MM.1S (cell line): ENCODE measurements around the gene SLC28A3.

Experiments used
- DNase-seq: peaks from one replicate; pipeline ENCODE4 v3.0.0-alpha.2; 2015
- H2AFZ ChIP-seq: fragments of 300-600 bp; sonication (generic); 2 replicates; pipeline ENCODE4 v1.6.0; 2016; ENCODE audit warnings: antibody characterized with exemption, low read length
- H3F3A ChIP-seq: fragments of 300-600 bp; sonication (generic); 2 replicates; pipeline ENCODE4 v1.6.1; 2016; ENCODE audit warnings: mild to moderate bottlenecking, antibody characterized with exemption, low read length, moderate library complexity, mixed read lengths; ENCODE audit not compliant: insufficient read depth
- H3K27ac ChIP-seq: fragments of 300-600 bp; sonication (generic); 2 replicates; pipeline ENCODE4 v1.5.1; 2016; ENCODE audit warnings: mild to moderate bottlenecking, low read length
- H3K27me3 ChIP-seq: fragments of 300-600 bp; sonication (generic); replicated peaks from 2 replicates; pipeline ENCODE4 v1.6.0; 2016; ENCODE audit warnings: low read length; ENCODE audit not compliant: insufficient read depth
- H3K36me3 ChIP-seq: fragments of 300-600 bp; sonication (generic); replicated peaks from 2 replicates; pipeline ENCODE4 v1.6.1; 2016; ENCODE audit warnings: mild to moderate bottlenecking, low read length, mixed read lengths; ENCODE audit not compliant: insufficient read depth
- H3K4me1 ChIP-seq: fragments of 300-600 bp; sonication (generic); 2 replicates; pipeline ENCODE4 v1.6.1; 2016; ENCODE audit warnings: low read length, mixed read lengths
- H3K4me2 ChIP-seq: fragments of 300-600 bp; sonication (generic); 2 replicates; pipeline ENCODE4 v1.6.0; 2016; ENCODE audit warnings: low read depth, low read length
- H3K4me3 ChIP-seq: fragments of 300-600 bp; sonication (generic); 2 replicates; pipeline ENCODE4 v1.5.1; 2016; ENCODE audit warnings: low read length, mixed read lengths
- H3K79me2 ChIP-seq: fragments of 300-600 bp; sonication (generic); 2 replicates; pipeline ENCODE4 v1.6.1; 2016; ENCODE audit warnings: mixed run types, low read length, mixed read lengths
- H3K9ac ChIP-seq: fragments of 300-600 bp; sonication (generic); 2 replicates; pipeline ENCODE4 v1.6.1; 2016; ENCODE audit warnings: low read length, mixed read lengths
- H3K9me2 ChIP-seq: fragments of 300-600 bp; sonication (generic); replicated peaks from 2 replicates; pipeline ENCODE4 v1.6.1; 2016; ENCODE audit warnings: mild to moderate bottlenecking, low read length, mixed read lengths; ENCODE audit not compliant: insufficient read depth
- H3K9me3 ChIP-seq: fragments of 300-600 bp; sonication (generic); replicated peaks from 2 replicates; pipeline ENCODE4 v1.6.1; 2016; ENCODE audit warnings: mild to moderate bottlenecking, low read length, mixed read lengths; ENCODE audit not compliant: insufficient read depth
- H4K20me1 ChIP-seq: fragments of 300-600 bp; sonication (generic); 2 replicates; pipeline ENCODE4 v1.6.1; 2016; ENCODE audit warnings: mild to moderate bottlenecking, low read length, moderate library complexity, mixed read lengths; ENCODE audit not compliant: insufficient read depth
- CTCF ChIP-seq: fragments of 300-600 bp; sonication (generic); IDR thresholded peaks from 2 replicates; pipeline ENCODE4 v1.5.1; 2016; ENCODE audit warnings: antibody characterized with exemption, low read length, mixed read lengths
- EZH2 ChIP-seq: fragments of 300-600 bp; sonication (generic); optimal IDR thresholded peaks from 2 replicates; pipeline ENCODE3; 2017; ENCODE audit warnings: low read depth, mild to moderate bottlenecking, antibody characterized with exemption, low read length, mixed read lengths
- EZH2phosphoT487 ChIP-seq: fragments of 300-600 bp; sonication (generic); IDR thresholded peaks from 2 replicates; pipeline ENCODE4 v1.6.1; 2018; ENCODE audit warnings: antibody characterized with exemption, low read length

The SLC28A3 gene

GRCh38 chr9:84338792-84339191, 1.8 kb downstream of the SLC28A3 start:
- Histone ChIP-seq H3K9me3 (no peaks in the 10 kb centered on the region), H4K20me1 (no peaks in the 10 kb centered on the region), H3K4me1 (no peaks in the 10 kb centered on the region), H3K36me3 (no peaks in the 10 kb centered on the region), H3K79me2 (no peaks in the 10 kb centered on the region), H3K4me3 (no peak overlapping the region), H3K9ac (no peak overlapping the region), H3K27ac (no peak overlapping the region), H3K4me2 (no peak overlapping the region), H3F3A (no peaks in the 10 kb centered on the region), H3K27me3 (no peaks in the 10 kb centered on the region), H3K9me2 (no peaks in the 10 kb centered on the region), H2AFZ (no peak overlapping the region)
- no peak for TF ChIP-seq EZH2
- no peak for TF ChIP-seq EZH2phosphoT487
- no peak for TF ChIP-seq CTCF
- no peak for DNase-seq

- no peak overlapping the region for H3K9ac ChIP-seq
- no peak for DNase-seq
- no peaks in the 10 kb centered on the region for H3K9me3 ChIP-seq
- no peaks in the 10 kb centered on the region for H3K27me3 ChIP-seq
- H3K27ac ChIP-seq, result no peak overlapping the region
- H3K4me2 ChIP-seq, result no peak overlapping the region
- no peaks in the 10 kb centered on the region for H3K36me3 ChIP-seq
- no peaks in the 10 kb centered on the region for H3K9me2 ChIP-seq
- no peaks in the 10 kb centered on the region for H3K4me1 ChIP-seq
- no peak overlapping the region for H2AFZ ChIP-seq
- TF ChIP-seq CTCF, result no peak
- no peak for TF ChIP-seq EZH2phosphoT487
- no peaks in the 10 kb centered on the region for H3K79me2 ChIP-seq
- no peaks in the 10 kb centered on the region for H3F3A ChIP-seq
- H3K4me3 ChIP-seq, result no peak overlapping the region
- no peaks in the 10 kb centered on the region for H4K20me1 ChIP-seq
Observed at GRCh38 chr9:84337252-84337651, 3.3 kb downstream of the SLC28A3 start.

GRCh38 chr9:84331119-84331809, 9.3 kb downstream of the SLC28A3 start:
- no peak overlapping the region for H3K4me3 ChIP-seq
- no peaks in the 10 kb centered on the region for H3K27me3 ChIP-seq
- no peak for DNase-seq
- H3K4me1 ChIP-seq, result no peaks in the 10 kb centered on the region
- no peaks in the 10 kb centered on the region for H3K79me2 ChIP-seq
- H4K20me1 ChIP-seq, result no peaks in the 10 kb centered on the region
- no peak for TF ChIP-seq CTCF
- no peak overlapping the region for H3K27ac ChIP-seq
- H3K36me3 ChIP-seq, result no peaks in the 10 kb centered on the region
- H3K9ac ChIP-seq, result no peak overlapping the region
- H3K9me3 ChIP-seq, result no peaks in the 10 kb centered on the region
- H3F3A ChIP-seq, result no peaks in the 10 kb centered on the region
- H2AFZ ChIP-seq, result no peak overlapping the region
- H3K4me2 ChIP-seq, result no peak overlapping the region
- H3K9me2 ChIP-seq, result no peaks in the 10 kb centered on the region
